ENCODE data around the gene EPHA1.

The EPHA1 gene

DNA sequence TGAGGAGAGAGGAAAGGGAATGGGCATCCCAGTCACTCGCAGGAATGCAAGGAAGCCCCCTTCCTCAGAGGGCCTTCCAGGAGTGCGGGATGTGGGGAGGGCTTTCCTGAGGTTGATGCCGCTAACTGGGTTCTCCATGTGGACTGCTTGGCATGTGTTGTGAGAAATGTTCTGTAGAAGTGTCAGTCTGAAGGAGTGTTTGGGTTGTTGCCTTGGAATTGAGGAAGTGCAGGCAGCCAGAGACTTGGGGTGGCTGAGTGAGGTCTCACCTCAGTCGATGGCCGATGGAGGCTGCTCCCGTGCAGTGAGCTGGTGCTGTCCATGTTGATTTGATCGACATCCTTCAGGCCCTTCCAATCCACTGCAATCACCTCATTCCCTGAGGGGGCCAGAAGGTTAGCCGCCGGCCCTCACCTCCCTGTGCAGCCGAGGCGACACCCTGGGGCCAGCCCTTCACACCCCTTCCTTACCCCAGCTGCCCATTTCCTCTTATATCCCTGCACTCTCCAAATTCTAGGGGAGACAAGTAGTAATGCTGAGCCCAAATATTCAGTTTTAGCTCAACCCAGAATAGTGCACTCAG, 48.8 kb downstream of the EPHA1 start:
- H3K9me3 ChIP-seq (ENCODE audit: control extremely low read depth in 1 of 5, control insufficient read depth in 4 of 5, insufficient read depth in 2 of 5, low read depth in 1 of 5, low read length in 4 of 5): no peaks in the 10 kb centered on the region
- peaks cover 0 to 18% (median 13%) of the 10 kb centered on the region in 4 experiments for H3K4me1 ChIP-seq (ENCODE audit: control extremely low read depth in 1 of 4, control insufficient read depth in 4 of 4, insufficient read depth in 4 of 4, low read length in 3 of 4)
- H3K36me3 ChIP-seq (ENCODE audit: control insufficient read depth in 4 of 4, insufficient read depth in 4 of 4, low read length in 3 of 4): no peaks in the 10 kb centered on the region
- CTCF ChIA-PET: interaction anchor here (1.1 to 3.2 kb wide), 5 partner anchors 10 to 15 kb away, joined by 3 to 23 read pairs (median 10); no protein-coding TSS in a partner anchor
- POLR2A ChIA-PET: no interaction called here
- no peak overlapping the region for H3K4me3 ChIP-seq (ENCODE audit: control insufficient read depth in 1 of 7, extremely low read depth in 1 of 7, insufficient read depth in 4 of 7, low read depth in 2 of 7, low read length in 6 of 7)
- 70% methylated on average over 11 of the region's 11 CpGs for WGBS (ENCODE audit: insufficient coverage)
- DNase-seq: peak in 2 of 3 donors; percentile 75 to 78
- peaks cover 11 to 44% (median 22%) of the 10 kb centered on the region in 5 experiments for H3K27me3 ChIP-seq (replicated peaks in 2 of 5; ENCODE audit: control insufficient read depth in 4 of 5, insufficient read depth in 5 of 5, low read length in 4 of 5)
- H3K27ac ChIP-seq (ENCODE audit: insufficient read depth in 1 of 2, low read depth in 1 of 2, low read length in 2 of 2, poor library complexity in 1 of 2, severe bottlenecking in 2 of 2): no peak overlapping the region

DNA sequence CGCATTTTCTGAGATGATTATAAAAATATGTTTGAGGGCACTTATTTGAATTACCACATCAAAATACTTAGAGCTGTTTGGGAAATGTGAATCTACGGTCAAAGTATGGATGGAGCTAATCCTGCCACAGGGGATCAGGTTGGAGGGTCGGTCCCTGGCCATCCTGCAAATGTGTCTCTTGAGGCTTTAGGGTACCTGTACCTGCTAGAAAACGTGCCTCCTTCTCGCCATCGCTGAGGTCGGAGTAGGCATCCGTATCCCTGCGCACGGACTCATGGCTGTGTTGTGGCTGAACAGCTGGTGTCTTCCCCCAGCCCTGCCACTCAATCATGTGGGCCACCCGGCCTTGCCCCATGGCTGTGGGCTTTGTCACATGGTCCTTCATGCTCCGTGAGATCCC, 50.0 kb downstream of the EPHA1 start:
- Histone ChIP-seq H3K36me3 (ENCODE audit: control insufficient read depth in 4 of 4, insufficient read depth in 4 of 4, low read length in 3 of 4) (no peaks in the 10 kb centered on the region), H3K4me3 (ENCODE audit: control insufficient read depth in 1 of 7, extremely low read depth in 1 of 7, insufficient read depth in 4 of 7, low read depth in 2 of 7, low read length in 6 of 7) (no peak overlapping the region), H3K4me1 (ENCODE audit: control extremely low read depth in 1 of 4, control insufficient read depth in 4 of 4, insufficient read depth in 4 of 4, low read length in 3 of 4) (peaks cover 0 to 23% (median 18%) of the 10 kb centered on the region in 4 experiments), H3K27me3 (replicated peaks in 2 of 5; ENCODE audit: control insufficient read depth in 4 of 5, insufficient read depth in 5 of 5, low read length in 4 of 5) (peaks cover 4 to 33% (median 16%) of the 10 kb centered on the region in 5 experiments), H3K27ac (ENCODE audit: insufficient read depth in 1 of 2, low read depth in 1 of 2, low read length in 2 of 2, poor library complexity in 1 of 2, severe bottlenecking in 2 of 2) (no peak overlapping the region), H3K9me3 (ENCODE audit: control extremely low read depth in 1 of 5, control insufficient read depth in 4 of 5, insufficient read depth in 2 of 5, low read depth in 1 of 5, low read length in 4 of 5) (no peaks in the 10 kb centered on the region)
- DNase-seq: no peak
- WGBS (ENCODE audit: insufficient coverage): 99% methylated on average over 9 of the region's 12 CpGs
- ChIA-PET CTCF (interaction anchor here (1.4 to 3.2 kb wide), 3 partner anchors 12 to 118 kb away, joined by 5 to 23 read pairs (median 14); no protein-coding TSS in a partner anchor), POLR2A (no interaction called here)

DNA sequence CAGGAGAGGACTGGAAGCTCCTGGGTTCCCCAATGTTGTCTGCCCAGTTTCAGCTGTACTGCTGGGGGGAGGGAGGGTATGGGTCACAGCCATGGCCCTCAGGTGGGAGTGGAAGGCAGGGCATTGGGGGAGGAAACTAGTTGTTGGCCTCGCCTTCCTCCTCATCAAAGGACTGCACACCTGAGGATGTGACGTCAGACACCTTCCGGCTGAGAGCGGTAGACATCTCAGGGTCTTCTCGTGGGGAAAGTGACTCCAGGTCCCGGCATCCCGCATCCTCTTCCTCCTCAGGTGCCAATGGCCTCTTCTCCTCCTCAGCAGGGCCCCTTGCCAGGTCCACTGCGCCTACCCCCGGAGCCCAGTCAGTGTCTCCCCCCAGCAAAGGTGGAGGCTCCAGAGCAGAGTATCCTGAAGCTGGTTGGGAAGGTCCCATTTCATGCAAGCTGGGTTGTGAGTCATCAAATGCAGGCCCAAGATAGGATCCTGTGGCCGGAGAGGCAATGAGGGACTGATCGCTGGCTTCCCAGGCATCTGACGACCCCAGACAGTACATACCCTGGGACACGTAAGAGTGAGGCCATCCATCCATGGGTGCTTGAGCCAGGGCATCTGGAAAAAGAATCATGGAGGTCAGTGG, 52.1 kb downstream of the EPHA1 start:
- peaks cover 0 to 15% (median 7%) of the 10 kb centered on the region in 5 experiments for H3K27me3 ChIP-seq (replicated peaks in 2 of 5; ENCODE audit: control insufficient read depth in 4 of 5, insufficient read depth in 5 of 5, low read length in 4 of 5)
- H3K36me3 ChIP-seq (ENCODE audit: control insufficient read depth in 4 of 4, insufficient read depth in 4 of 4, low read length in 3 of 4): no peaks in the 10 kb centered on the region
- WGBS (ENCODE audit: insufficient coverage): 100% methylated on average over 6 of the region's 13 CpGs
- ChIA-PET POLR2A (no interaction called here), CTCF (interaction anchor here (1.2 to 2.5 kb wide), 5 partner anchors 16 to 116 kb away, joined by 3 to 6 read pairs (median 4); no protein-coding TSS in a partner anchor)
- H3K9me3 ChIP-seq (ENCODE audit: control extremely low read depth in 1 of 5, control insufficient read depth in 4 of 5, insufficient read depth in 2 of 5, low read depth in 1 of 5, low read length in 4 of 5): no peaks in the 10 kb centered on the region
- H3K4me1 ChIP-seq (ENCODE audit: control extremely low read depth in 1 of 4, control insufficient read depth in 4 of 4, insufficient read depth in 4 of 4, low read length in 3 of 4): peaks cover 0 to 19% (median 11%) of the 10 kb centered on the region in 4 experiments
- no peak overlapping the region for H3K4me3 ChIP-seq (ENCODE audit: control insufficient read depth in 1 of 7, extremely low read depth in 1 of 7, insufficient read depth in 4 of 7, low read depth in 2 of 7, low read length in 6 of 7)
- no peak overlapping the region for H3K27ac ChIP-seq (ENCODE audit: insufficient read depth in 1 of 2, low read depth in 1 of 2, low read length in 2 of 2, poor library complexity in 1 of 2, severe bottlenecking in 2 of 2)
- DNase-seq: no peak

DNA sequence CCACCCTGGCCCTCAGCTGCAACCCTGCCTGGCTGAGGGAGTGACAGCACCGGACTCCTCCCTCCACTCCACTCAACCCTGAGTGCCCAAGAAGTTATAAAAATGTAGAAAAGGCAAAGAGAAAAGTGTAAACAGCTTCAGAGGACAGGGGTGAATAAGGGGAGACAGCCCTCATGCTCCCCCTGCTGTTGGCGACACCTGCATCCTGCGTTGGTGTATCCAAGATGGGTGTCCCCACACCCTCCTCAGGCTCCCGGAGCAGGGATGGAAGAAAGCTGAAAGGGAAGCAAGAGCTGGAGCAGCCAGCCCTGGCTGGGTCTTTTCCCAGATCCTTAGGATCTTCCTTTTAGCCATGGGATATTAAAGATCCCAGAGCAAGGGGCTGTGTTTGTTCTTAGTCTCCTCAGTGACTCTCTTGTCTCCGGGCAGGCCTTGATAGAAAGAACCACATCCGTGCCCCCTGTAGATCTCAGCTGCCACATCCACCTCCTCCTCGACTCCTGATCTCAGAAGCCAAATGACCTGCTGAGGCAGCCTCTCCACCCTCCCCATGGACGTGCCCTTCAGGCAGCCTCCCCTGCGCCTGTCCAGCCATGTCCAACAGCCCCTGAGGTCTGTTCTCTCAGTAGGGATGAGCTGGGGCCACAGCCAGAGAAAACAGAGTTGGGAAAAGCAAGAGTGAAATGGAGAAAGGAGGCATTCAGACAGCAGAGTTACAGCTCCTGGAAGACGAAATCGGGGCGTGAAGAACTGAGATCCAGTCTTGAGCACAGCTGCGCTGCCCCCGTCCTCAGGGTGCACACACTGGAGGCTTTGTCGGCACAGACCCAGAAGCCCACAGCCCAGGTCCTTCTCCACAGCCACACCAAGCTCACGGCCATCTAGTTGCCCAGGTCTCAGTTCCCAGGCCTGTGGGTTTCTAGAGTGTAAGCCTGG, 52.9 kb downstream of the EPHA1 start:
- Histone ChIP-seq H3K4me1 (ENCODE audit: control extremely low read depth in 1 of 4, control insufficient read depth in 4 of 4, insufficient read depth in 4 of 4, low read length in 3 of 4) (peaks cover 0 to 18% (median 11%) of the 10 kb centered on the region in 4 experiments), H3K4me3 (ENCODE audit: control insufficient read depth in 1 of 7, extremely low read depth in 1 of 7, insufficient read depth in 4 of 7, low read depth in 2 of 7, low read length in 6 of 7) (no peak overlapping the region), H3K27ac (ENCODE audit: insufficient read depth in 1 of 2, low read depth in 1 of 2, low read length in 2 of 2, poor library complexity in 1 of 2, severe bottlenecking in 2 of 2) (no peak overlapping the region), H3K9me3 (ENCODE audit: control extremely low read depth in 1 of 5, control insufficient read depth in 4 of 5, insufficient read depth in 2 of 5, low read depth in 1 of 5, low read length in 4 of 5) (no peaks in the 10 kb centered on the region), H3K27me3 (replicated peaks in 2 of 5; ENCODE audit: control insufficient read depth in 4 of 5, insufficient read depth in 5 of 5, low read length in 4 of 5) (peaks cover 0 to 8% (median under 1%) of the 10 kb centered on the region in 5 experiments), H3K36me3 (ENCODE audit: control insufficient read depth in 4 of 4, insufficient read depth in 4 of 4, low read length in 3 of 4) (no peaks in the 10 kb centered on the region)
- ChIA-PET CTCF (interaction anchor here (0.9 to 2.5 kb wide), 6 partner anchors 17 to 115 kb away, joined by 3 to 6 read pairs (median 4); no protein-coding TSS in a partner anchor), POLR2A (no interaction called here)
- 96% methylated on average over 13 of the region's 16 CpGs for WGBS (ENCODE audit: insufficient coverage)
- DNase-seq: no peak

DNA sequence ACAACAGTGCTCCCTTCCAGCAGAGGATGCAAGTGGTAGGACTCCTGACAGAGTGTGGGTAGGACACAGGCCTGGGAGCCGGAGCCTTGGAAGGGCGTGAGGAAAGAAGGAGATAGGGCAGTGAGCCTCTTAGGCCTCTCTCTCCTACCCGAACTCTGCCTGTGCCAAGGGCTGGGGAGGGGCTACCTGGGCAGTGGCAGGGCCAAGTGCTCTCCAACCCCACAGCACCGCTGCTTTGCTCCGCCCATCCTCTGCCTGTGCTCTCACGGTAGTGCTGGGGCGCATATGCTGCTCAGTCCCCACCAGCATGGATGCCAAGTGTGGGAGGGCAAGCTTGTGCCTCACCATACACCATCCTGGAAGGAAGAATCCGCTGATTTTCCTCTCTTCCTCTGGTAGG, 53.7 kb downstream of the EPHA1 start:
- Histone ChIP-seq H3K4me3 (ENCODE audit: control insufficient read depth in 1 of 7, extremely low read depth in 1 of 7, insufficient read depth in 4 of 7, low read depth in 2 of 7, low read length in 6 of 7) (no peak overlapping the region), H3K27me3 (replicated peaks in 2 of 5; ENCODE audit: control insufficient read depth in 4 of 5, insufficient read depth in 5 of 5, low read length in 4 of 5) (peaks cover 0 to 1% (median 0%) of the 10 kb centered on the region in 5 experiments), H3K27ac (ENCODE audit: insufficient read depth in 1 of 2, low read depth in 1 of 2, low read length in 2 of 2, poor library complexity in 1 of 2, severe bottlenecking in 2 of 2) (no peak overlapping the region), H3K4me1 (ENCODE audit: control extremely low read depth in 1 of 4, control insufficient read depth in 4 of 4, insufficient read depth in 4 of 4, low read length in 3 of 4) (peaks cover 0 to 14% (median 8%) of the 10 kb centered on the region in 4 experiments), H3K36me3 (ENCODE audit: control insufficient read depth in 4 of 4, insufficient read depth in 4 of 4, low read length in 3 of 4) (no peaks in the 10 kb centered on the region), H3K9me3 (ENCODE audit: control extremely low read depth in 1 of 5, control insufficient read depth in 4 of 5, insufficient read depth in 2 of 5, low read depth in 1 of 5, low read length in 4 of 5) (no peaks in the 10 kb centered on the region)
- 97% methylated on average over 6 of the region's 8 CpGs for WGBS (ENCODE audit: insufficient coverage)
- ChIA-PET CTCF (interaction anchor here (0.9 to 1.6 kb wide), 4 partner anchors 9 to 25 kb away, joined by 3 to 6 read pairs (median 4); no protein-coding TSS in a partner anchor), POLR2A (no interaction called here)
- no peak for DNase-seq

DNA sequence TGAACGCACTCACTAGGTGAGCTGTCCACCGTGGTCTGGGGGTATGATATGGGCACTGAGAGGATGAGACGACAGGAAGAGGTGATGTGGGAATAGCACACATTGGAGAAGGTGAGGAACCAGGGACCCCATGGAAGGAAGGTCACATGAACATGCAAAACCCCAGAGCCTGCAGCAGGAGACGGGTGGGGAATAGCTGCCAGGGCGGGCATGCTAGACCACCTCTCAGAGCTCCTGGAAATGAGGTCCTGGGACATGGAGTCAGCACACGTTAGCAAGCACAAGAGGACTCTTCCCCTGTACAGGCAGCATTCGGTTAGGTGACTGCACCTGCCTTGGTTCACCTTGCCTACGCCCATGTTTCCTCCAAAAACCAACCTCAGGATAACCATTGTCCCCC, 54.3 kb downstream of the EPHA1 start:
- no peaks in the 10 kb centered on the region for H3K9me3 ChIP-seq (ENCODE audit: control extremely low read depth in 1 of 5, control insufficient read depth in 4 of 5, insufficient read depth in 2 of 5, low read depth in 1 of 5, low read length in 4 of 5)
- peaks cover 0 to 1% (median 0%) of the 10 kb centered on the region in 5 experiments for H3K27me3 ChIP-seq (replicated peaks in 2 of 5; ENCODE audit: control insufficient read depth in 4 of 5, insufficient read depth in 5 of 5, low read length in 4 of 5)
- 96% methylated on average over 8 of the region's 8 CpGs for WGBS (ENCODE audit: insufficient coverage)

More for the DNA sequence above, 54.3 kb downstream of the EPHA1 start:
- POLR2A ChIA-PET: no interaction called here
- Histone ChIP-seq H3K36me3 (ENCODE audit: control insufficient read depth in 4 of 4, insufficient read depth in 4 of 4, low read length in 3 of 4) (no peaks in the 10 kb centered on the region), H3K4me3 (ENCODE audit: control insufficient read depth in 1 of 7, extremely low read depth in 1 of 7, insufficient read depth in 4 of 7, low read depth in 2 of 7, low read length in 6 of 7) (no peak overlapping the region), H3K4me1 (ENCODE audit: control extremely low read depth in 1 of 4, control insufficient read depth in 4 of 4, insufficient read depth in 4 of 4, low read length in 3 of 4) (peaks cover 0 to 9% (median 6%) of the 10 kb centered on the region in 4 experiments), H3K27ac (ENCODE audit: insufficient read depth in 1 of 2, low read depth in 1 of 2, low read length in 2 of 2, poor library complexity in 1 of 2, severe bottlenecking in 2 of 2) (no peak overlapping the region)
- CTCF ChIA-PET: interaction anchor here (0.7 to 1.5 kb wide), 6 partner anchors 9 to 490 kb away, joined by 3 to 5 read pairs (median 4); no protein-coding TSS in a partner anchor
- DNase-seq: no peak

Measured in common myeloid progenitor, CD34-positive (primary cell).